Neural cell (in vitro differentiated cells): ENCODE results near the gene SLC17A7. TPM values are rescaled to one million over a fixed set of nuclear protein-coding genes. Genes with fewer than 3 reads are reported as not detected.

Experiments used
- H2AFZ ChIP-seq: fragments of 200-600, 300-800 bp; sonication (generic), shearing (Covaris generic); 2 replicates; pipeline ENCODE4 v1.6.0; 2014; ENCODE audit warnings: low read depth, mild to moderate bottlenecking, antibody characterized with exemption, low read length, moderate library complexity
- H3F3A ChIP-seq: fragments of 200-600 bp; shearing (Covaris generic); 2 replicates; pipeline ENCODE4 v1.6.1; 2016; ENCODE audit warnings: mild to moderate bottlenecking, moderate library complexity, mixed read lengths, antibody characterized with exemption, low read length; ENCODE audit not compliant: insufficient read depth, poor library complexity, severe bottlenecking
- H3K27ac ChIP-seq: fragments of 200-600, 300-800 bp; sonication (generic), shearing (Covaris generic); 2 replicates; pipeline ENCODE4 v1.5.1; 2014; ENCODE audit warnings: mild to moderate bottlenecking, low read length, moderate library complexity
- H3K27me3 ChIP-seq: fragments of 300-800, 200-600 bp; sonication (generic), shearing (Covaris generic); 2 replicates; pipeline ENCODE4 v1.6.0; 2014; ENCODE audit warnings: mild to moderate bottlenecking, low read depth, low read length, moderate library complexity; ENCODE audit not compliant: insufficient read depth
- H3K36me3 ChIP-seq: fragments of 300-800, 200-600 bp; sonication (generic), shearing (Covaris generic); 2 replicates; pipeline ENCODE4 v1.5.1; 2014; ENCODE audit warnings: mild to moderate bottlenecking, antibody characterized with exemption, low read length, moderate library complexity; ENCODE audit not compliant: insufficient read depth
- H3K4me2 ChIP-seq: fragments of 300-800, 200-600 bp; sonication (generic), shearing (Covaris generic); 2 replicates; pipeline ENCODE4 v1.6.0; 2014; ENCODE audit warnings: mild to moderate bottlenecking, low read length
- H3K4me3 ChIP-seq: fragments of 300-800, 200-600 bp; sonication (generic), shearing (Covaris generic); 2 replicates; pipeline ENCODE4 v1.5.1; 2014; ENCODE audit warnings: mild to moderate bottlenecking, low read length, moderate library complexity
- H3K79me2 ChIP-seq: fragments of 200-600 bp; shearing (Covaris generic); replicated peaks from 2 replicates; pipeline ENCODE4 v1.6.0; 2014; ENCODE audit warnings: mild to moderate bottlenecking, low read length, moderate library complexity; ENCODE audit not compliant: insufficient read depth
- H3K9ac ChIP-seq: fragments of 300-800, 200-600 bp; sonication (generic), shearing (Covaris generic); 2 replicates; pipeline ENCODE4 v1.6.1; 2016; ENCODE audit warnings: mild to moderate bottlenecking, low read length, mixed read lengths
- H3K9me2 ChIP-seq: fragments of 200-600 bp; shearing (Covaris generic); 2 replicates; pipeline ENCODE4 v1.6.1; 2016; ENCODE audit warnings: mild to moderate bottlenecking, low read length, mixed read lengths; ENCODE audit not compliant: insufficient read depth
- H3K9me3 ChIP-seq: fragments of 200-600, 300-800 bp; sonication (generic), shearing (Covaris generic); 2 replicates; pipeline ENCODE4 v1.6.1; 2016; ENCODE audit warnings: mild to moderate bottlenecking, mixed run types, low read length, moderate library complexity, mixed read lengths
- H4K20me1 ChIP-seq: fragments of 200-600 bp; shearing (Covaris generic); 2 replicates; pipeline ENCODE4 v1.6.1; 2016; ENCODE audit warnings: mild to moderate bottlenecking, mixed run types; ENCODE audit not compliant: insufficient read depth
- CTCF ChIP-seq: fragments of 450-650 bp; IDR thresholded peaks from 2 replicates; pipeline ENCODE4 v1.5.1; 2014; ENCODE audit warnings: antibody characterized with exemption, mild to moderate bottlenecking, moderate library complexity; ENCODE audit not compliant: poor library complexity, severe bottlenecking
- EP300 ChIP-seq: fragments of 450-650 bp; conservative IDR thresholded peaks from 2 replicates; pipeline ENCODE4 v1.6.1; 2014; ENCODE audit warnings: antibody characterized with exemption, mild to moderate bottlenecking, moderate library complexity; ENCODE audit not compliant: poor library complexity, severe bottlenecking
- EZH2 ChIP-seq: fragments of 200-600, 300-800 bp; shearing (Covaris generic), sonication (generic); IDR thresholded peaks from 2 replicates; pipeline ENCODE4 v1.6.1; 2014; ENCODE audit warnings: antibody characterized with exemption, low read length, borderline replicate concordance, mild to moderate bottlenecking; ENCODE audit not compliant: insufficient read depth, poor library complexity, severe bottlenecking
- MXI1 ChIP-seq: fragments of 450-650 bp; conservative IDR thresholded peaks from 2 replicates; pipeline ENCODE4 v1.6.1; 2014; ENCODE audit warnings: antibody characterized with exemption, mild to moderate bottlenecking; ENCODE audit not compliant: poor library complexity, severe bottlenecking
- POLR2AphosphoS5 ChIP-seq: IDR thresholded peaks from 2 replicates; pipeline ENCODE4 v1.6.1; 2012
- RAD21 ChIP-seq: fragments of 450-650 bp; conservative IDR thresholded peaks from 2 replicates; pipeline ENCODE4 v1.6.1; 2014; ENCODE audit warnings: antibody characterized with exemption, mild to moderate bottlenecking, moderate library complexity
- REST ChIP-seq: IDR thresholded peaks from 2 replicates; pipeline ENCODE4 v1.6.1; 2012; ENCODE audit warnings: borderline replicate concordance
- SMC3 ChIP-seq: fragments of 450-650 bp; conservative IDR thresholded peaks from 2 replicates; pipeline ENCODE4 v1.6.1; 2014; ENCODE audit warnings: antibody characterized with exemption, mild to moderate bottlenecking, moderate library complexity; ENCODE audit not compliant: poor library complexity
- TAF1 ChIP-seq: IDR thresholded peaks from 2 replicates; pipeline ENCODE4 v1.6.1; 2012; ENCODE audit warnings: low read depth
- polyA plus RNA-seq: library from polyadenylated mRNA; depleted of rRNA; stranded (reverse); fragments of >200 nt; gene quantifications from 2 replicates; pipeline ENCODE4 v1.2.3, GENCODE V29; 2014

The SLC17A7 gene
- polyA plus RNA-seq, 1 donor from 2014 or later = 0.07 TPM

- H4K20me1 ChIP-seq = no peaks in the 10 kb centered on the region
- no peaks in the 10 kb centered on the region for H3F3A ChIP-seq
- H3K27ac ChIP-seq = no peak overlapping the region
- no peak for TF ChIP-seq EZH2
- TF ChIP-seq POLR2AphosphoS5 = no peak
- TF ChIP-seq REST = no peak
- H3K4me2 ChIP-seq = no peak overlapping the region
- H3K9ac ChIP-seq = no peak overlapping the region
- no peaks in the 10 kb centered on the region for H3K27me3 ChIP-seq
- no peaks in the 10 kb centered on the region for H3K9me3 ChIP-seq
- H3K79me2 ChIP-seq = no peaks in the 10 kb centered on the region
- H2AFZ ChIP-seq = no peak overlapping the region
- no peak overlapping the region for H3K4me3 ChIP-seq
- H3K9me2 ChIP-seq = no peaks in the 10 kb centered on the region
- H3K36me3 ChIP-seq = no peaks in the 10 kb centered on the region
These were observed 27.1 kb downstream of the SLC17A7 start for GRCh38 chr19:49414256-49414655.

GRCh38 chr19:49413348-49413747 lies 28.0 kb downstream of the SLC17A7 start:
- no peaks in the 10 kb centered on the region for H3F3A ChIP-seq
- H3K9me2 ChIP-seq = no peaks in the 10 kb centered on the region
- H4K20me1 ChIP-seq = no peaks in the 10 kb centered on the region
- no peaks in the 10 kb centered on the region for H3K36me3 ChIP-seq
- TF ChIP-seq CTCF = no peak
- no peak for TF ChIP-seq TAF1
- no peak for TF ChIP-seq POLR2AphosphoS5
- TF ChIP-seq RAD21 = no peak
- TF ChIP-seq REST = no peak
- TF ChIP-seq SMC3 = no peak
- no peak for TF ChIP-seq MXI1
- TF ChIP-seq EZH2 = no peak
- no peak for TF ChIP-seq EP300
- no peak overlapping the region for H2AFZ ChIP-seq
- H3K9ac ChIP-seq = no peak overlapping the region
- H3K27me3 ChIP-seq = no peaks in the 10 kb centered on the region
- H3K4me3 ChIP-seq = no peak overlapping the region
- H3K9me3 ChIP-seq = no peaks in the 10 kb centered on the region
- H3K79me2 ChIP-seq = no peaks in the 10 kb centered on the region
- no peak overlapping the region for H3K4me2 ChIP-seq
- H3K27ac ChIP-seq = no peak overlapping the region
